Measurements from ENCODE around the gene CIDEB. TPM values are rescaled to one million over a fixed set of nuclear protein-coding genes. Genes with fewer than 3 reads are reported as not detected.

The CIDEB gene
- total and polyA plus RNA-seq, 2 of the 4 experiments (the other 2 are of a cell fraction), result under 0.01 to 0.19 TPM

DNA sequence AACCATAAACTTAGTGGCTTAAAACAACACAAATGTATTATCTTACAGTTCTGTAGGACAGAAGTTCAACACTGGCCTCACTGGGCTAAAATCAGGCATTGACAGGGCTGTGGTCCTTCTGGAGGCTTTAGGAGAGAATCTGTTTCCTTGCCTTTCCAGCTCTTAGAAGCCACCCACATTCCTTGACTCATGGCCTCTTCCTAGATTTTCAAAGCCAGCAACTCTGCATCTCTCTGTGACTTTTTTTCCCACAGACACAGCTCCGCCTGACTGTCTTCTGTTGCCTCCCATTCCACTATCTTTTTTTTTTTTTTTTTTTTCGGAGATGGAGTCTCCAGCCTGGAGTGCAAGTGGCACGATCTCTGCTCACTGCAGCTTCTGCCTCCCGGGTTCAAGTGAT, 48.4 kb upstream of the CIDEB start:
- in situ Hi-C loops (cut with MboI; ENCODE audit: low sequenced_read_pairs), result no loop called here
- no peak for DNase-seq
- no peak overlapping the region for H3K18ac ChIP-seq (ENCODE audit: low read depth, low read length)
- no peaks in the 10 kb centered on the region for H3K79me1 ChIP-seq (ENCODE audit: low read depth in 1 of 2, low read length in 2 of 2)
- no CpG with 5 or more reads among the region's 4 CpGs for WGBS, 2 experiments (ENCODE audit: extremely low coverage in 2 of 2, insufficient read length in 1 of 2)
- H4K8ac ChIP-seq (ENCODE audit: low read depth in 2 of 2, low read length in 2 of 2), result no peak overlapping the region
- TF ChIP-seq RCOR1 (IDR thresholded peaks at IDR 0.05; ENCODE audit: insufficient replicate concordance, low read length) (no peak), CHD1 (IDR thresholded peaks at IDR 0.05; ENCODE audit: low read depth, low read length) (no peak), MAFK (IDR thresholded peaks at IDR 0.05; ENCODE audit: low read depth, low read length) (no peak), SMC3 (IDR thresholded peaks at IDR 0.05; ENCODE audit: low read depth, low read length) (no peak), BHLHE40 (IDR thresholded peaks at IDR 0.05; ENCODE audit: low read depth, low read length) (no peak), RFX5 (IDR thresholded peaks at IDR 0.05; ENCODE audit: low read depth, low read length) (no peak), MXI1 (IDR thresholded peaks at IDR 0.05; ENCODE audit: borderline replicate concordance, low read depth, low read length) (no peak), MAZ (IDR thresholded peaks at IDR 0.05; ENCODE audit: borderline replicate concordance, low read depth, low read length) (no peak), FOS (IDR thresholded peaks at IDR 0.05; ENCODE audit: low read depth, low read length) (no peak), RAD21 (IDR thresholded peaks at IDR 0.05; ENCODE audit: low read length) (no peak), POLR2A (IDR thresholded peaks at IDR 0.05; ENCODE audit: low read depth, low read length) (no peak), CEBPB (IDR thresholded peaks at IDR 0.05; ENCODE audit: low read depth, low read length) (no peak), NFE2L2 (IDR thresholded peaks at IDR 0.05; ENCODE audit: low read depth, low read length) (no peak)
- TF ChIP-seq, protein P1, sequence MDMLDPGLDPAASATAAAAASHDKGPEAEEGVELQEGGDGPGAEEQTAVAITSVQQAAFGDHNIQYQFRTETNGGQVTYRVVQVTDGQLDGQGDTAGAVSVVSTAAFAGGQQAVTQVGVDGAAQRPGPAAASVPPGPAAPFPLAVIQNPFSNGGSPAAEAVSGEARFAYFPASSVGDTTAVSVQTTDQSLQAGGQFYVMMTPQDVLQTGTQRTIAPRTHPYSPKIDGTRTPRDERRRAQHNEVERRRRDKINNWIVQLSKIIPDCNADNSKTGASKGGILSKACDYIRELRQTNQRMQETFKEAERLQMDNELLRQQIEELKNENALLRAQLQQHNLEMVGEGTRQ (IDR thresholded peaks at IDR 0.05; ENCODE audit: low read depth, low read length), result no peak
- TF ChIP-seq, protein P2, sequence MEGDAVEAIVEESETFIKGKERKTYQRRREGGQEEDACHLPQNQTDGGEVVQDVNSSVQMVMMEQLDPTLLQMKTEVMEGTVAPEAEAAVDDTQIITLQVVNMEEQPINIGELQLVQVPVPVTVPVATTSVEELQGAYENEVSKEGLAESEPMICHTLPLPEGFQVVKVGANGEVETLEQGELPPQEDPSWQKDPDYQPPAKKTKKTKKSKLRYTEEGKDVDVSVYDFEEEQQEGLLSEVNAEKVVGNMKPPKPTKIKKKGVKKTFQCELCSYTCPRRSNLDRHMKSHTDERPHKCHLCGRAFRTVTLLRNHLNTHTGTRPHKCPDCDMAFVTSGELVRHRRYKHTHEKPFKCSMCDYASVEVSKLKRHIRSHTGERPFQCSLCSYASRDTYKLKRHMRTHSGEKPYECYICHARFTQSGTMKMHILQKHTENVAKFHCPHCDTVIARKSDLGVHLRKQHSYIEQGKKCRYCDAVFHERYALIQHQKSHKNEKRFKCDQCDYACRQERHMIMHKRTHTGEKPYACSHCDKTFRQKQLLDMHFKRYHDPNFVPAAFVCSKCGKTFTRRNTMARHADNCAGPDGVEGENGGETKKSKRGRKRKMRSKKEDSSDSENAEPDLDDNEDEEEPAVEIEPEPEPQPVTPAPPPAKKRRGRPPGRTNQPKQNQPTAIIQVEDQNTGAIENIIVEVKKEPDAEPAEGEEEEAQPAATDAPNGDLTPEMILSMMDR (conservative IDR thresholded peaks at IDR 0.05; ENCODE audit: low read depth, low read length), result no peak
- TF ChIP-seq, protein P3, sequence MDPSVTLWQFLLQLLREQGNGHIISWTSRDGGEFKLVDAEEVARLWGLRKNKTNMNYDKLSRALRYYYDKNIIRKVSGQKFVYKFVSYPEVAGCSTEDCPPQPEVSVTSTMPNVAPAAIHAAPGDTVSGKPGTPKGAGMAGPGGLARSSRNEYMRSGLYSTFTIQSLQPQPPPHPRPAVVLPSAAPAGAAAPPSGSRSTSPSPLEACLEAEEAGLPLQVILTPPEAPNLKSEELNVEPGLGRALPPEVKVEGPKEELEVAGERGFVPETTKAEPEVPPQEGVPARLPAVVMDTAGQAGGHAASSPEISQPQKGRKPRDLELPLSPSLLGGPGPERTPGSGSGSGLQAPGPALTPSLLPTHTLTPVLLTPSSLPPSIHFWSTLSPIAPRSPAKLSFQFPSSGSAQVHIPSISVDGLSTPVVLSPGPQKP (IDR thresholded peaks at IDR 0.05; ENCODE audit: borderline replicate concordance, low read depth, low read length), result no peak
- no peak overlapping the region for H2AFZ ChIP-seq (replicated peaks; ENCODE audit: low read length, poor library complexity)
- H3K4ac ChIP-seq (ENCODE audit: low read depth, low read length), result no peak overlapping the region
- H4K20me1 ChIP-seq (ENCODE audit: insufficient read depth, low read length), result no peaks in the 10 kb centered on the region
- no peak overlapping the region for H4K91ac ChIP-seq (ENCODE audit: insufficient read depth, low read depth, low read length)
- H2BK20ac ChIP-seq (ENCODE audit: low read depth, low read length), result no peak overlapping the region
- no peak overlapping the region for H2BK15ac ChIP-seq (ENCODE audit: low read depth, low read length)
- H4K5ac ChIP-seq (ENCODE audit: low read depth, low read length), result no peak overlapping the region
- no peak overlapping the region for H3K4me3 ChIP-seq (ENCODE audit: insufficient read depth, low read depth, low read length)
- H3K23ac ChIP-seq (ENCODE audit: low read depth, low read length), result no peak overlapping the region
- no peak overlapping the region for H2AK9ac ChIP-seq (replicated peaks; ENCODE audit: low read depth, low read length, poor library complexity)
- peaks cover 9% of the 10 kb centered on the region for H3K4me1 ChIP-seq (ENCODE audit: control insufficient read depth, insufficient read depth, low read length)
- H3K9me1 ChIP-seq (ENCODE audit: insufficient read depth, low read length), result peaks cover 3% of the 10 kb centered on the region; the same call in 1 of the 2 replicates
- no peaks in the 10 kb centered on the region for H3K9me3 ChIP-seq (ENCODE audit: control insufficient read depth, insufficient read depth, low read length)
- no peak overlapping the region for H3K9ac ChIP-seq (ENCODE audit: low read depth, low read length)
- H3K14ac ChIP-seq (replicated peaks; ENCODE audit: low read depth, low read length), result no peak overlapping the region
- no peak overlapping the region for H3K4me2 ChIP-seq (ENCODE audit: low read depth, low read length)
- H3K27me3 ChIP-seq (ENCODE audit: control insufficient read depth, insufficient read depth, low read length), result no peaks in the 10 kb centered on the region; the same call in 1 of the 2 replicates
- no peak overlapping the region for H2BK120ac ChIP-seq (ENCODE audit: low read depth, low read length)
- no peaks in the 10 kb centered on the region for H3K36me3 ChIP-seq (ENCODE audit: control insufficient read depth, insufficient read depth, low read length)
- no peak overlapping the region for H3K56ac ChIP-seq (ENCODE audit: extremely low read depth, insufficient read depth, low read length)
- ATAC-seq (ENCODE audit: low read depth), result no peak
- no TSS peak for BruUV-seq (replicated peaks)
- no peak overlapping the region for H2BK5ac ChIP-seq (ENCODE audit: low read depth, low read length, poor library complexity, severe bottlenecking)
- intact Hi-C loops (cut with micrococcal nuclease), result no loop called here
- no peak overlapping the region for H2AK5ac ChIP-seq (ENCODE audit: low read depth, low read length)
- H3K27ac ChIP-seq (ENCODE audit: insufficient read depth, low read length), result no peak overlapping the region
- dilution Hi-C loops (cut with HindIII; ENCODE audit: low sequenced_read_pairs, unreplicated experiment), result no loop called here
- ChIA-PET POLR2A (ENCODE audit: unreplicated experiment) (no interaction called here), CTCF (no interaction called here)
